ENCODE results near the gene NECAB2. TPM values are rescaled to one million over a fixed set of nuclear protein-coding genes. Genes with fewer than 3 reads are reported as not detected.

NECAB2 gene
- total and polyA plus RNA-seq, 2 experiments from 2014 or later = 1.6 to 5.1 TPM

DNA sequence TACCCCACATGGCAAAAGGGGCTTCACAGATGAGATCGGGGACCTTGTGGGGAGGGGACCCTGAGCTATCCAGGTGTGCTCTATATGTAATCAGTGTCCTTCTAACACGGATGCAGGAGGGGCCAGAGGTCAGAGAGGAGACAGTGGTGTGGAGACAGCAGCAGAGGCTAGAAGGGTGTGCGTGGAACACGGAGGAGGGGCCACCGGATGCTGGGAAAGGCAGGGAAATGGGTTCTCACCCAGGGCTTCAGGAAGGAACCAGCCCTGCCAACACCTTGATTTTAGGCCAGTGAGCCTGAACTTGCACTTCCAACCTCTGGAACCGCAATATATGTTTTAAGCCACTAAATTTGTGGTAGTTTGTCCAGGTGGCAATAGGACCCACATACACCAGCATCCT is 79.2 kb downstream of the NECAB2 start:
- Histone ChIP-seq H3K79me2 (replicated peaks; ENCODE audit: insufficient read depth) (no peaks in the 10 kb centered on the region), H3K4me3 (no peak overlapping the region), H3K27ac (ENCODE audit: low read depth) (no peak overlapping the region), H3F3A (replicated peaks; ENCODE audit: low read depth) (no peaks in the 10 kb centered on the region), H3K4me1 (ENCODE audit: insufficient read depth) (peaks cover 7% of the 10 kb centered on the region; the same call in 1 of the 2 replicates), H2AFZ (no peak overlapping the region), H3K4me2 (no peak overlapping the region), H3K36me3 (ENCODE audit: insufficient read depth) (no peaks in the 10 kb centered on the region), H3K9me2 (ENCODE audit: insufficient read depth) (no peaks in the 10 kb centered on the region), H4K20me1 (replicated peaks; ENCODE audit: insufficient read depth) (no peaks in the 10 kb centered on the region), H3K27me3 (ENCODE audit: insufficient read depth) (no peaks in the 10 kb centered on the region)
- Mint-ChIP-seq H3K9me3 (no peaks in the 10 kb centered on the region; the same call in 1 of the 3 replicates), H3K4me1 (peaks cover 20% of the 10 kb centered on the region), H3K27me3 (ENCODE audit: insufficient read depth, low read depth, poor library complexity) (peaks cover 19% of the 10 kb centered on the region), H3K36me3 (ENCODE audit: low read depth) (peaks cover 7% of the 10 kb centered on the region), H3K27ac (no peak overlapping the region), H3K4me3 (no peak overlapping the region)
- TF ChIP-seq, protein P1, sequence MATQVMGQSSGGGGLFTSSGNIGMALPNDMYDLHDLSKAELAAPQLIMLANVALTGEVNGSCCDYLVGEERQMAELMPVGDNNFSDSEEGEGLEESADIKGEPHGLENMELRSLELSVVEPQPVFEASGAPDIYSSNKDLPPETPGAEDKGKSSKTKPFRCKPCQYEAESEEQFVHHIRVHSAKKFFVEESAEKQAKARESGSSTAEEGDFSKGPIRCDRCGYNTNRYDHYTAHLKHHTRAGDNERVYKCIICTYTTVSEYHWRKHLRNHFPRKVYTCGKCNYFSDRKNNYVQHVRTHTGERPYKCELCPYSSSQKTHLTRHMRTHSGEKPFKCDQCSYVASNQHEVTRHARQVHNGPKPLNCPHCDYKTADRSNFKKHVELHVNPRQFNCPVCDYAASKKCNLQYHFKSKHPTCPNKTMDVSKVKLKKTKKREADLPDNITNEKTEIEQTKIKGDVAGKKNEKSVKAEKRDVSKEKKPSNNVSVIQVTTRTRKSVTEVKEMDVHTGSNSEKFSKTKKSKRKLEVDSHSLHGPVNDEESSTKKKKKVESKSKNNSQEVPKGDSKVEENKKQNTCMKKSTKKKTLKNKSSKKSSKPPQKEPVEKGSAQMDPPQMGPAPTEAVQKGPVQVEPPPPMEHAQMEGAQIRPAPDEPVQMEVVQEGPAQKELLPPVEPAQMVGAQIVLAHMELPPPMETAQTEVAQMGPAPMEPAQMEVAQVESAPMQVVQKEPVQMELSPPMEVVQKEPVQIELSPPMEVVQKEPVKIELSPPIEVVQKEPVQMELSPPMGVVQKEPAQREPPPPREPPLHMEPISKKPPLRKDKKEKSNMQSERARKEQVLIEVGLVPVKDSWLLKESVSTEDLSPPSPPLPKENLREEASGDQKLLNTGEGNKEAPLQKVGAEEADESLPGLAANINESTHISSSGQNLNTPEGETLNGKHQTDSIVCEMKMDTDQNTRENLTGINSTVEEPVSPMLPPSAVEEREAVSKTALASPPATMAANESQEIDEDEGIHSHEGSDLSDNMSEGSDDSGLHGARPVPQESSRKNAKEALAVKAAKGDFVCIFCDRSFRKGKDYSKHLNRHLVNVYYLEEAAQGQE (IDR thresholded peaks at IDR 0.05; ENCODE audit: unreplicated experiment) = no peak
- TF ChIP-seq, protein P2, sequence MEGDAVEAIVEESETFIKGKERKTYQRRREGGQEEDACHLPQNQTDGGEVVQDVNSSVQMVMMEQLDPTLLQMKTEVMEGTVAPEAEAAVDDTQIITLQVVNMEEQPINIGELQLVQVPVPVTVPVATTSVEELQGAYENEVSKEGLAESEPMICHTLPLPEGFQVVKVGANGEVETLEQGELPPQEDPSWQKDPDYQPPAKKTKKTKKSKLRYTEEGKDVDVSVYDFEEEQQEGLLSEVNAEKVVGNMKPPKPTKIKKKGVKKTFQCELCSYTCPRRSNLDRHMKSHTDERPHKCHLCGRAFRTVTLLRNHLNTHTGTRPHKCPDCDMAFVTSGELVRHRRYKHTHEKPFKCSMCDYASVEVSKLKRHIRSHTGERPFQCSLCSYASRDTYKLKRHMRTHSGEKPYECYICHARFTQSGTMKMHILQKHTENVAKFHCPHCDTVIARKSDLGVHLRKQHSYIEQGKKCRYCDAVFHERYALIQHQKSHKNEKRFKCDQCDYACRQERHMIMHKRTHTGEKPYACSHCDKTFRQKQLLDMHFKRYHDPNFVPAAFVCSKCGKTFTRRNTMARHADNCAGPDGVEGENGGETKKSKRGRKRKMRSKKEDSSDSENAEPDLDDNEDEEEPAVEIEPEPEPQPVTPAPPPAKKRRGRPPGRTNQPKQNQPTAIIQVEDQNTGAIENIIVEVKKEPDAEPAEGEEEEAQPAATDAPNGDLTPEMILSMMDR (conservative IDR thresholded peaks at IDR 0.05; ENCODE audit: low read depth in 2 of 2) = no peak
- TF ChIP-seq STAT1 (IDR thresholded peaks at IDR 0.05; ENCODE audit: unreplicated experiment) (no peak), ZNF331 (CRISPR knock-in tag; IDR thresholded peaks at IDR 0.05; ENCODE audit: low read depth) (no peak), ZNF114 (CRISPR knock-in tag; IDR thresholded peaks at IDR 0.05) (no peak), EZH2 (IDR thresholded peaks at IDR 0.05; ENCODE audit: low read depth, unreplicated experiment) (no peak), POLR2AphosphoS5 (IDR thresholded peaks at IDR 0.05; ENCODE audit: low read depth) (no peak), JUNB (IDR thresholded peaks at IDR 0.05; ENCODE audit: unreplicated experiment) (no peak), EZH2phosphoT487 (IDR thresholded peaks at IDR 0.05; ENCODE audit: unreplicated experiment) (no peak), NANOG (IDR thresholded peaks at IDR 0.05; ENCODE audit: borderline replicate concordance) (no peak), CREB1 (CRISPR knock-in tag; IDR thresholded peaks at IDR 0.05; ENCODE audit: low read depth) (no peak)
- TF ChIP-seq, protein P3, sequence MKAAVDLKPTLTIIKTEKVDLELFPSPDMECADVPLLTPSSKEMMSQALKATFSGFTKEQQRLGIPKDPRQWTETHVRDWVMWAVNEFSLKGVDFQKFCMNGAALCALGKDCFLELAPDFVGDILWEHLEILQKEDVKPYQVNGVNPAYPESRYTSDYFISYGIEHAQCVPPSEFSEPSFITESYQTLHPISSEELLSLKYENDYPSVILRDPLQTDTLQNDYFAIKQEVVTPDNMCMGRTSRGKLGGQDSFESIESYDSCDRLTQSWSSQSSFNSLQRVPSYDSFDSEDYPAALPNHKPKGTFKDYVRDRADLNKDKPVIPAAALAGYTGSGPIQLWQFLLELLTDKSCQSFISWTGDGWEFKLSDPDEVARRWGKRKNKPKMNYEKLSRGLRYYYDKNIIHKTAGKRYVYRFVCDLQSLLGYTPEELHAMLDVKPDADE (IDR thresholded peaks at IDR 0.05) = no peak
- TF ChIP-seq, protein P4, sequence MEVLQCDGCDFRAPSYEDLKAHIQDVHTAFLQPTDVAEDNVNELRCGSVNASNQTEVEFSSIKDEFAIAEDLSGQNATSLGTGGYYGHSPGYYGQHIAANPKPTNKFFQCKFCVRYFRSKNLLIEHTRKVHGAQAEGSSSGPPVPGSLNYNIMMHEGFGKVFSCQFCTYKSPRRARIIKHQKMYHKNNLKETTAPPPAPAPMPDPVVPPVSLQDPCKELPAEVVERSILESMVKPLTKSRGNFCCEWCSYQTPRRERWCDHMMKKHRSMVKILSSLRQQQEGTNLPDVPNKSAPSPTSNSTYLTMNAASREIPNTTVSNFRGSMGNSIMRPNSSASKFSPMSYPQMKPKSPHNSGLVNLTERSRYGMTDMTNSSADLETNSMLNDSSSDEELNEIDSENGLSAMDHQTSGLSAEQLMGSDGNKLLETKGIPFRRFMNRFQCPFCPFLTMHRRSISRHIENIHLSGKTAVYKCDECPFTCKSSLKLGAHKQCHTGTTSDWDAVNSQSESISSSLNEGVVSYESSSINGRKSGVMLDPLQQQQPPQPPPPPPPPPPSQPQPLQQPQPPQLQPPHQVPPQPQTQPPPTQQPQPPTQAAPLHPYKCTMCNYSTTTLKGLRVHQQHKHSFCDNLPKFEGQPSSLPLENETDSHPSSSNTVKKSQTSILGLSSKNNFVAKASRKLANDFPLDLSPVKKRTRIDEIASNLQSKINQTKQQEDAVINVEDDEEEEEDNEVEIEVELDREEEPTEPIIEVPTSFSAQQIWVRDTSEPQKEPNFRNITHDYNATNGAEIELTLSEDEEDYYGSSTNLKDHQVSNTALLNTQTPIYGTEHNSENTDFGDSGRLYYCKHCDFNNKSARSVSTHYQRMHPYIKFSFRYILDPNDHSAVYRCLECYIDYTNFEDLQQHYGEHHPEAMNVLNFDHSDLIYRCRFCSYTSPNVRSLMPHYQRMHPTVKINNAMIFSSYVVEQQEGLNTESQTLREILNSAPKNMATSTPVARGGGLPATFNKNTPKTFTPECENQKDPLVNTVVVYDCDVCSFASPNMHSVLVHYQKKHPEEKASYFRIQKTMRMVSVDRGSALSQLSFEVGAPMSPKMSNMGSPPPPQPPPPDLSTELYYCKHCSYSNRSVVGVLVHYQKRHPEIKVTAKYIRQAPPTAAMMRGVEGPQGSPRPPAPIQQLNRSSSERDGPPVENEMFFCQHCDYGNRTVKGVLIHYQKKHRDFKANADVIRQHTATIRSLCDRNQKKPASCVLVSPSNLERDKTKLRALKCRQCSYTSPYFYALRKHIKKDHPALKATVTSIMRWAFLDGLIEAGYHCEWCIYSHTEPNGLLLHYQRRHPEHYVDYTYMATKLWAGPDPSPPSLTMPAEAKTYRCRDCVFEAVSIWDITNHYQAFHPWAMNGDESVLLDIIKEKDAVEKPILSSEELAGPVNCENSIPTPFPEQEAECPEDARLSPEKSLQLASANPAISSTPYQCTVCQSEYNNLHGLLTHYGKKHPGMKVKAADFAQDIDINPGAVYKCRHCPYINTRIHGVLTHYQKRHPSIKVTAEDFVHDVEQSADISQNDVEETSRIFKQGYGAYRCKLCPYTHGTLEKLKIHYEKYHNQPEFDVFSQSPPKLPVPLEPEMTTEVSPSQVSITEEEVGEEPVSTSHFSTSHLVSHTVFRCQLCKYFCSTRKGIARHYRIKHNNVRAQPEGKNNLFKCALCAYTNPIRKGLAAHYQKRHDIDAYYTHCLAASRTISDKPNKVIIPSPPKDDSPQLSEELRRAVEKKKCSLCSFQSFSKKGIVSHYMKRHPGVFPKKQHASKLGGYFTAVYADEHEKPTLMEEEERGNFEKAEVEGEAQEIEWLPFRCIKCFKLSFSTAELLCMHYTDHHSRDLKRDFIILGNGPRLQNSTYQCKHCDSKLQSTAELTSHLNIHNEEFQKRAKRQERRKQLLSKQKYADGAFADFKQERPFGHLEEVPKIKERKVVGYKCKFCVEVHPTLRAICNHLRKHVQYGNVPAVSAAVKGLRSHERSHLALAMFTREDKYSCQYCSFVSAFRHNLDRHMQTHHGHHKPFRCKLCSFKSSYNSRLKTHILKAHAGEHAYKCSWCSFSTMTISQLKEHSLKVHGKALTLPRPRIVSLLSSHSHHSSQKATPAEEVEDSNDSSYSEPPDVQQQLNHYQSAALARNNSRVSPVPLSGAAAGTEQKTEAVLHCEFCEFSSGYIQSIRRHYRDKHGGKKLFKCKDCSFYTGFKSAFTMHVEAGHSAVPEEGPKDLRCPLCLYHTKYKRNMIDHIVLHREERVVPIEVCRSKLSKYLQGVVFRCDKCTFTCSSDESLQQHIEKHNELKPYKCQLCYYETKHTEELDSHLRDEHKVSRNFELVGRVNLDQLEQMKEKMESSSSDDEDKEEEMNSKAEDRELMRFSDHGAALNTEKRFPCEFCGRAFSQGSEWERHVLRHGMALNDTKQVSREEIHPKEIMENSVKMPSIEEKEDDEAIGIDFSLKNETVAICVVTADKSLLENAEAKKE (CRISPR knock-in tag; IDR thresholded peaks at IDR 0.05) = no peak
- DNase-seq (ENCODE audit: low spot score) = no peak
- no peak for ATAC-seq

Measured in GM23338 (cell line).